Occipital lobe (tissue), 2 donors: ENCODE data around the gene RABEP1. TPM values are rescaled to one million over a fixed set of nuclear protein-coding genes. Genes with fewer than 3 reads are reported as not detected.

ENCODE experiments used
- DNase-seq: peaks from one replicate; lab custom pipeline; 2025; lab: John Stamatoyannopoulos, UW
- total RNA-seq: library from RNA; depleted of rRNA; stranded (reverse); fragments of >200 nt; gene quantifications from one replicate; pipeline ENCODE4 v1.2.3, GENCODE V29; 2014

Gene RABEP1
- total RNA-seq, 1 donor from 2014 or later = 94.5 TPM

GRCh38 chr17:5361426-5361825 lies 79.3 kb downstream of the RABEP1 start:
- no peak for DNase-seq

DNA sequence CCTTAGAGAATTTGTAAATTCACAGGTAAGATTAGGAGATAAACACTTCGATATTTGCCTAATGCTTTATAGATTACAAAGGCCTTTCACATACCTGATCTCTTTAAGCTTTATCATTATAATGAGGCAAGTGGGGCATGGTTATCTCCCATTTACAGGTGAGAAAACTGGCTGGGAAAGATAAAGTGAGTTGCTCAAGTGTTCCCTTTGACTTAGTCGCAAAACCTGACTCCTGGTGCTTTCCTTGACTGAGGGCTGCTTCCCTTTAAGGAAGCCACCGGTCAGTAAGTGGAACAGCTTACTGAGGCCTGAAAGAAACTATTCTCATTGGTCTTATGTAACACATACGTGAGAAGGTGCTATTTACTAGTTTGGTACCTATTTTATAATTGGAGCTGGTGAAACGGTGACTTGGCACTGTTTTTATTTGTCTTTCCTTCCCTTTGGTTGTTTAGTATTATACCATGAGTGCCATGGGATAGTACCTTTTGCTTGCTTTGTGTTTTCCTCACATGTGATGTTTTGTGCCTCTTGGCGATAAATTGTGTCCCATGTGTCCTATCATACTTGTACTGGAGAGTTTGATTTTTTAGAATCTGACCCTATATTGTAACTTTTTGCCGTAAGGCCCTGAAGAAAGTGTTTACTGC lies 80.2 kb downstream of the RABEP1 start:
- DNase-seq = no peak

GRCh38 chr17:5364156-5364555 lies 82.1 kb downstream of the RABEP1 start:
- no peak for DNase-seq

- DNase-seq = no peak
Observed at GRCh38 chr17:5364696-5365095, 82.6 kb downstream of the RABEP1 start.

- no peak for DNase-seq
Observed at GRCh38 chr17:5365831-5366230, 83.7 kb downstream of the RABEP1 start.

- no peak for DNase-seq
Observed at GRCh38 chr17:5370411-5370810, 88.3 kb downstream of the RABEP1 start.

DNA sequence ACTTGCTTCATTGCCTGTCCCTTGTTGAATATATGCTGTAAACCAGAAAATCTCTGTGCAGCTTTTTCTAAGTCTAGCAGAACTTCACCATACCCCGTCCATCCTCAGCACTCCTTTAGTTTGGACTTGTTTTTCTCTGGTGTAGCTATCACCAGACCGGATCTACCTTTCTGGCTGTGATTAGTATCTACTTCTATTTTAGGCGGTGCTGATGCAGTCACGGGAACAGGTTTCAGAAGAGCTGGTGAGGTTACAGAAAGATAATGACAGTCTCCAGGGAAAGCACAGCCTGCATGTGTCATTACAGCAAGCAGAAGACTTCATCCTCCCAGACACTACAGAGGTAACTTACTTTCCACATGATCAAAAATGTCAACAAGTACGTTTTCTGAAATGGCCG lies 91.0 kb downstream of the RABEP1 start:
- peak; percentile 10 for DNase-seq

- DNase-seq = no peak
Observed at GRCh38 chr17:5378566-5379207, 96.6 kb downstream of the RABEP1 start.

GRCh38 chr17:5379351-5380107 lies 97.4 kb downstream of the RABEP1 start:
- DNase-seq = no peak

GRCh38 chr17:5380491-5381135 lies 98.5 kb downstream of the RABEP1 start:
- no peak for DNase-seq

- no peak for DNase-seq
Observed at GRCh38 chr17:5381542-5381941, 99.5 kb downstream of the RABEP1 start.

GRCh38 chr17:5391678-5392077 lies 109.6 kb downstream of the RABEP1 start:
- no peak for DNase-seq

DNA sequence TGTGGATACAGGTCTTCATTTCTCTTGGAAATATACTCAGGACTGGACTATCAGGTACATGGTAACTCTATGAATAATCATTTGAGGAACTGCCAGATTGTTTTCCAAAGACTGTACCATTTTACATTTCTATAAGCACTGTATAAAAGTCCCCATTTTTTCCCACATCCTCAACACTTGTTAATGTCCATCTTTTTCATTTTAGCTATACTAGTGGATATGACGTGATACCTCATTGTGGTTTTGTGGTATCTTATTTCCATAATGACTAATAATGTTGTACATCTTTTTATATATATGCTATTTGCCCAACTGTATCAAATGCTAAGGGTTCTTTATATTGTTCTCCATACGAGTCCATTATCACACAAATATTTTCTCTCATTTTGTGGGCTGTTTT lies 114.5 kb downstream of the RABEP1 start:
- no peak for DNase-seq

- no peak for DNase-seq
Observed at GRCh38 chr17:5399767-5400166, 117.7 kb downstream of the RABEP1 start.

DNA sequence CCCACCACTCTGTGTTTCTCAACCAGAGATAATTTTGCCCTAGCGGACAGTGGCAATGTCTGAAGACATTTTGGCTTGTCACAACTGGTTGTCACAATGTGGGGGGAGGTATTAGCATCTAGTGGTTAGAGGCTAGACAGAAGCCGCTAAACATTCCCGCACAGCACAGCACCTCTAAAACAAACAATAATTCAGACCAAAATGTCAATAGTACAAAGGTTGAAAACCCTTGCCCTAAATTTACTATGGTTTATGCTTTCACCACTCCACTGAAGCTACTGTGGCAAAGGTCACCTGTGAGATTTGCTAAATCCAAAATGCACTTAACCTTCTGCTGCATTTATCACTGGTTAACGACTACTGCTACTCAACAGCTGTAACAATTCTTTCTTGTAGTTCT lies 123.3 kb downstream of the RABEP1 start:
- DNase-seq = no peak

GRCh38 chr17:5408186-5408585 lies 126.1 kb downstream of the RABEP1 start:
- DNase-seq = no peak

GRCh38 chr17:5410594-5411272 lies 128.6 kb downstream of the RABEP1 start:
- DNase-seq = no peak

DNA sequence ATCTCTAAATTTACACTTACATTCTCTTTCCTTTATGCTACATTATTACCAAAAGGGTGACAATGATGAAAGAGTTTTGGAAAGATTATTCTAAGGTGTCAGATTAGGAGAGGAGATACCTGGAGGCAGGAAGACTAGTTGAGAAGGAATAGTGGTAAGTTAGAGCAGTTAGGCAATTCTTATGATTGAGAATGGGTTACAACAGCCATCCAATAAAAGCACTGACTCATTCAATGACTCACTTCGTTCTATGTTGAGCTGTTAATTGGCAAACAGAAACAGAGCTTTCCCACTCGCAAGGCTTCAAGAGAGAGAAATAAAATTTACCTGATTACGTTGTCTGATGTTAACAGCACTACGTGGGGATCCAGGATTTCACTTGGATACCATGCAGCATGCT lies 131.6 kb downstream of the RABEP1 start:
- DNase-seq = no peak

GRCh38 chr17:5416901-5417300 lies 134.8 kb downstream of the RABEP1 start:
- DNase-seq = no peak

DNA sequence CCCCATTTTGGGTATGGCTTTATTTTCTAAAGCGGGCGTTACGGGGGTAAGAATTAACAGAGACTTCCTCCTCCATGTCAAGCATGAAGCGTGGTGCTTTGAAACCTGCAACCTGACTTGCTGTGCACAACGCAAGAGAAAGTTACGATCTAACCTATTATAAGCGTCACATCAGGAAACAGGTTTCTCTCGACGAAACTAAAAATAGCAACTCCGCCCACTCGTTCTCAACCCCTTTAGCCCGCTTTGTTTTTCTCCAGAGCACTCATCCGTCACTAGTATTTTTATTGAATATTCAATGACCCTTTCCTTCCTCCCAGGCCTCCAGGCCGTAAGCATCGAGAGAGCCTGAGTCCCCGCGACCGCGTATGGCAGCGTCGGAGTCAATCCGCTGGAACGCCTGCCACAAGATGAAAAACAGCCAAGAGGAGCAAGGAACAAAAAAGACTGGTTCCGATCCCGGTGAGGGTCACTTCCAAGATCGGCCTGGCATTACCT lies 136.8 kb downstream of the RABEP1 start:
- DNase-seq = no peak

DNA sequence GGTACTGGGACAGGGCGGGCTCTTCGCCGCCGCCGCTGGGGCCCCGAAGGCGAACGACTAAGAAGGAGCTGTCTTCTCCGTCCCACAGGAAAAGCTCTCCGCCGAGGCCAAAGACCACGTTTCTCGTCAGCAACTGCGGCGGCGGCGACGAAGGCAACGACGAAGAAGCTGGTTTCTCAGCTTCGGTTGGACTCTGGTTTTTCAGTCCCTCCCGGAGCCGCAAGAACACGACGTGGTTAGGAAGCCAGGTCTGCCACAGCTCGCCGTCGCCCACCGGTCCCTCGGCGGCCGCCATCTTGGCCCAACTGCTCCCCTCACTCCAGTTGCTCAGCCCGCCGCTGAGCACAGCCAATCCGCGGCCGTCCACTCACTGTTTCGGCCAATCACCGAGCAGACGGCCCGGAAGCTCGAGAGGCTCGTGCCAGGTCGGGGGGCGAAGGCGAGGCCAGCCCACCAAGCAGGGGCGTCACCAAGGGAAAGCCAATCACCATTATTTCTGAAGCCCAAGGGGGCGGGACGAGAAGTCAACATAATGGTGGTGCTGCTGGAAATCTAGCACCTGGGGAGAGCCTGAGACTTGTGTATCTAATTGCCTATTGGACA lies 137.4 kb downstream of the RABEP1 start, which contains the start of gene NUP88:
Gene NUP88 (minus strand): TSS at position 307 of the 603 bp plus-strand sequence. CDS start 12 bp downstream, at position 295.
- DNase-seq = peak; percentile 97
